Activated naive CD8-positive, alpha-beta T cell treated with anti-CD3 and anti-CD28 coated beads, Interleukin-2, amount 10 ng/mL, durations not matched to agents 7 days and 5 days (primary cell): ENCODE data around the gene TSPAN1. TPM values are rescaled to one million over a fixed set of nuclear protein-coding genes. Genes with fewer than 3 reads are reported as not detected.

Experiments used
- ATAC-seq: fragments of 150-1000 bp; cut with Tn5 transposase; one replicate; pipeline ENCODE4 v1.10.0; 2021; ENCODE audit warnings: low read depth, moderate library complexity
- POLR2A ChIA-PET: fragments of 350-600 bp; sonication (Branson Sonifier 250); formaldehyde crosslinking; loops from one replicate; lab custom pipeline; 2021; ENCODE audit warnings: antibody characterized with exemption; lab: Charles Lee
- DNase-seq: peaks from one replicate; pipeline ENCODE4 v3.0.0; 2021
- H3K27ac Mint-ChIP-seq: one replicate; pipeline ENCODE4 v1.8.0; 2022; ENCODE audit warnings: mild to moderate bottlenecking, mixed read lengths
- H3K27me3 Mint-ChIP-seq: one replicate; pipeline ENCODE4 v1.8.0; 2022; ENCODE audit warnings: mild to moderate bottlenecking, moderate library complexity, mixed read lengths
- H3K36me3 Mint-ChIP-seq: one replicate; pipeline ENCODE4 v1.8.0; 2021; ENCODE audit warnings: mild to moderate bottlenecking, mixed read lengths
- H3K4me1 Mint-ChIP-seq: one replicate; pipeline ENCODE4 v1.8.0; 2021; ENCODE audit warnings: mixed read lengths
- H3K4me3 Mint-ChIP-seq: one replicate; pipeline ENCODE4 v1.8.0; 2022; ENCODE audit warnings: mild to moderate bottlenecking, moderate library complexity, mixed read lengths
- H3K9me3 Mint-ChIP-seq: one replicate; pipeline ENCODE4 v1.8.0; 2021; ENCODE audit warnings: mixed read lengths
- total RNA-seq, 2 experiments: library from RNA; stranded (reverse); gene quantifications; one replicate each; pipeline ENCODE4 v1.2.3, GENCODE V29; 2021

Gene TSPAN1
- total RNA-seq, 2 experiments from 2014 or later = not detected

GRCh38 chr1:46199233-46199749, 24.4 kb downstream of the TSPAN1 start:
- Mint-ChIP-seq H3K4me3 (peak overlapping the region; percentile 86), H3K9me3 (no peaks in the 10 kb centered on the region), H3K36me3 (peaks cover 4% of the 10 kb centered on the region), H3K27me3 (no peaks in the 10 kb centered on the region), H3K27ac (peak overlapping the region; percentile 55), H3K4me1 (peaks cover 14% of the 10 kb centered on the region)
- ATAC-seq (no peak), DNase-seq (no peak)
- POLR2A ChIA-PET = interaction anchor here (0.6 to 2.5 kb wide), 6 partner anchors 24 to 175 kb away, joined by 3 to 9 read pairs (median 5); partner anchors contain the start of gene RAD54L

GRCh38 chr1:46203738-46204405, 29.0 kb downstream of the TSPAN1 start:
- Mint-ChIP-seq H3K9me3 (no peaks in the 10 kb centered on the region), H3K4me1 (peaks cover 11% of the 10 kb centered on the region), H3K4me3 (peak overlapping the region; percentile 93), H3K36me3 (no peaks in the 10 kb centered on the region), H3K27me3 (no peaks in the 10 kb centered on the region), H3K27ac (no peak overlapping the region)
- POLR2A ChIA-PET = interaction anchor here (1.0 kb wide), 1 partner anchor 43 kb away, joined by 3 read pairs; no protein-coding TSS in a partner anchor
- ATAC-seq = no peak
- DNase-seq = no peak

- no peak for ATAC-seq
Observed at GRCh38 chr1:46204406-46204742, 29.5 kb downstream of the TSPAN1 start.

DNA sequence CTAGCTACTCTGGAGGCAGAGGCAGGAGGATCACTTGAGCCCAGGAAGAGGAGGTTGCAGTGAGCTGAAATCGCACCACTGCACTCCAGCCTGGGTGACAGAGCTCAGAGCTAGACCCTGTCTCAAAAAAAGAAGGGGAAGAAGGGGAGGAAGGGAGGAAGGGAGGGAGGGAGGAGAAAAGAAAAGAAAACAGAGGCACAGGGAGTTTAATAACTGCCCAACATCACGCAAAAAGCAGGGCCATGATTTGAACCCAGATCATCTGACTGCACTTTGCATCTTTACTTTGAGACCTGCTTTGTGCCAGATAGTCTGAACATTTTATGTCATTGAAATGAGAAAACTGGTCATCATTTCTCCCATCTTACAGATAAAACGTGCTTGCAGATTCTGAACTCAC, 30.3 kb downstream of the TSPAN1 start:
- no peak for ATAC-seq
- no peaks in the 10 kb centered on the region for H3K36me3 Mint-ChIP-seq
- H3K4me1 Mint-ChIP-seq = peaks cover 11% of the 10 kb centered on the region
- POLR2A ChIA-PET = no interaction called here
- DNase-seq = no peak
- H3K27ac Mint-ChIP-seq = no peak overlapping the region
- no peaks in the 10 kb centered on the region for H3K27me3 Mint-ChIP-seq
- H3K9me3 Mint-ChIP-seq = no peaks in the 10 kb centered on the region
- H3K4me3 Mint-ChIP-seq = no peak overlapping the region

More at GRCh38 chr1:46204406-46204742, 29.5 kb downstream of the TSPAN1 start:
- DNase-seq = no peak
- H3K36me3 Mint-ChIP-seq = no peaks in the 10 kb centered on the region
- no peaks in the 10 kb centered on the region for H3K9me3 Mint-ChIP-seq
- H3K27ac Mint-ChIP-seq = no peak overlapping the region
- no peaks in the 10 kb centered on the region for H3K27me3 Mint-ChIP-seq
- POLR2A ChIA-PET = no interaction called here
- peaks cover 11% of the 10 kb centered on the region for H3K4me1 Mint-ChIP-seq
- no peak overlapping the region for H3K4me3 Mint-ChIP-seq

GRCh38 chr1:46205791-46206190, 30.9 kb downstream of the TSPAN1 start:
- H3K4me3 Mint-ChIP-seq = no peak overlapping the region
- H3K36me3 Mint-ChIP-seq = no peaks in the 10 kb centered on the region
- DNase-seq = no peak
- no peak for ATAC-seq
- no peaks in the 10 kb centered on the region for H3K27me3 Mint-ChIP-seq
- H3K27ac Mint-ChIP-seq = no peak overlapping the region
- POLR2A ChIA-PET = no interaction called here
- peaks cover 11% of the 10 kb centered on the region for H3K4me1 Mint-ChIP-seq
- H3K9me3 Mint-ChIP-seq = no peaks in the 10 kb centered on the region

DNA sequence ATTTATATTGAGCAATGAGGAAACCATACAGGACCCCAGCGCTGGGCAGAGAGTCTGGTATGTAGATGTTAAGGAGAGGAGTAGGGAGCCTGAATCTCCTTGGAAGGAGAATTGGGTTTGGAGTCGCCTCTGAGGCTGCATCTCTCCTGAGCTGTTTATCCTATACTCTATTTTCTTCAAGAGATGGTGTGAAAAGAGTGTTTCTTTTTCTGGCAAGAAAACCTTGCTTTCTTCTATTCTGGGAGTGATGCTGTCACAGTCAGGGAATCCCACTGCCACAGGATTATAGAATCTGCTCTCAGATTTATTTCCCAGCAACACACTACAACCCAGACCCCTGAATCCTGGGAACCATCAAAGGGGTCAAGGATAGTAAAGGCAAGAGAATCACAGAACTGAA, 31.5 kb downstream of the TSPAN1 start:
- no peaks in the 10 kb centered on the region for H3K9me3 Mint-ChIP-seq
- POLR2A ChIA-PET = no interaction called here
- no peak overlapping the region for H3K4me3 Mint-ChIP-seq
- peaks cover 11% of the 10 kb centered on the region for H3K4me1 Mint-ChIP-seq
- H3K36me3 Mint-ChIP-seq = no peaks in the 10 kb centered on the region
- no peaks in the 10 kb centered on the region for H3K27me3 Mint-ChIP-seq
- no peak for ATAC-seq
- no peak for DNase-seq
- H3K27ac Mint-ChIP-seq = no peak overlapping the region

DNA sequence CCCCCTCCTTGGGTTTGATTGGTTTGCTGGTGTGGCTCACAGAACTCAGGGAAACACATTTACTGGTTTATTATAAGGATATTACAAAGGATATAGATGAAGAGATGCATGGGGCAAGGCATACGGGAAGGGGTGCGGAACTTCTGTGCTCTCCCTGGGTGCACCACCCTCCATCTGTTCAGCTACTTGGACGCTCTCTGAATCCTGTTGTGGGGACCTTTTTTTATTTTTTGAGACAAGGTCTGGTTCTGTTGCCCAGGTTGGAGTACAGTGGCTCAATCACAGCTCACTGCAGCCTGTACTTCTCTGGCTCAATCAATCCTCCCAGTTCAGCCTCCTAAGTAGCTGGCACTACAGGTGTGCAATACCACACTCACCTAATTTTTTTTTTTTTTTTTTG, 35.7 kb downstream of the TSPAN1 start:
- H3K4me3 Mint-ChIP-seq = no peak overlapping the region
- H3K9me3 Mint-ChIP-seq = no peaks in the 10 kb centered on the region
- H3K4me1 Mint-ChIP-seq = peaks cover 6% of the 10 kb centered on the region
- ATAC-seq (no peak), DNase-seq (no peak)
- no peak overlapping the region for H3K27ac Mint-ChIP-seq
- POLR2A ChIA-PET = no interaction called here
- H3K27me3 Mint-ChIP-seq = no peaks in the 10 kb centered on the region
- H3K36me3 Mint-ChIP-seq = no peaks in the 10 kb centered on the region

DNA sequence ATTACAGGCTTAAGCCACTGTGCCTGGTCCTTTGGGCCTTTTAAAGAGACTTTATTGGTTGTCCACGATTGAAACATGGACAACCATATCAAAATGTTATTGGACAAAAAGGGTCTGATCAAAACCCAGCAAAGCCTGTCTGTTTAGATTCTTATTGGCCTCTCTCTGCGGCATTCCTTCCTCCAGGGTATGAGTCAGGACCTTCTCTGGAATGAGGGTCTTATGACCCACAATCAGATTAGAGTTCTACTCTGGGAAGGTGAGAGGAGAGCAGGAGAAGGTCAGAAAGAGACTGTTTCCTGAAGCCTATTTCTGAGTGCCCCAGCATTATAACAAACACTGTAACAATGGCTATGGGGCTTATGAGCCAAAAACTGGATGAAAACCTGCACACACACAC, 36.2 kb downstream of the TSPAN1 start:
- H3K4me3 Mint-ChIP-seq = no peak overlapping the region
- no peak overlapping the region for H3K27ac Mint-ChIP-seq
- peaks cover 6% of the 10 kb centered on the region for H3K4me1 Mint-ChIP-seq
- DNase-seq = no peak
- no peak for ATAC-seq
- no peaks in the 10 kb centered on the region for H3K27me3 Mint-ChIP-seq
- H3K36me3 Mint-ChIP-seq = no peaks in the 10 kb centered on the region
- POLR2A ChIA-PET = no interaction called here
- no peaks in the 10 kb centered on the region for H3K9me3 Mint-ChIP-seq

- no peaks in the 10 kb centered on the region for H3K4me1 Mint-ChIP-seq
- ATAC-seq (no peak), DNase-seq (no peak)
- H3K27ac Mint-ChIP-seq = no peak overlapping the region
- H3K36me3 Mint-ChIP-seq = no peaks in the 10 kb centered on the region
- POLR2A ChIA-PET = no interaction called here
- H3K27me3 Mint-ChIP-seq = no peaks in the 10 kb centered on the region
- no peak overlapping the region for H3K4me3 Mint-ChIP-seq
- no peaks in the 10 kb centered on the region for H3K9me3 Mint-ChIP-seq
Observed at GRCh38 chr1:46215504-46215903, 40.6 kb downstream of the TSPAN1 start.

- POLR2A ChIA-PET = no interaction called here
- ATAC-seq = no peak
Observed at GRCh38 chr1:46218443-46218842, 43.6 kb downstream of the TSPAN1 start.

DNA sequence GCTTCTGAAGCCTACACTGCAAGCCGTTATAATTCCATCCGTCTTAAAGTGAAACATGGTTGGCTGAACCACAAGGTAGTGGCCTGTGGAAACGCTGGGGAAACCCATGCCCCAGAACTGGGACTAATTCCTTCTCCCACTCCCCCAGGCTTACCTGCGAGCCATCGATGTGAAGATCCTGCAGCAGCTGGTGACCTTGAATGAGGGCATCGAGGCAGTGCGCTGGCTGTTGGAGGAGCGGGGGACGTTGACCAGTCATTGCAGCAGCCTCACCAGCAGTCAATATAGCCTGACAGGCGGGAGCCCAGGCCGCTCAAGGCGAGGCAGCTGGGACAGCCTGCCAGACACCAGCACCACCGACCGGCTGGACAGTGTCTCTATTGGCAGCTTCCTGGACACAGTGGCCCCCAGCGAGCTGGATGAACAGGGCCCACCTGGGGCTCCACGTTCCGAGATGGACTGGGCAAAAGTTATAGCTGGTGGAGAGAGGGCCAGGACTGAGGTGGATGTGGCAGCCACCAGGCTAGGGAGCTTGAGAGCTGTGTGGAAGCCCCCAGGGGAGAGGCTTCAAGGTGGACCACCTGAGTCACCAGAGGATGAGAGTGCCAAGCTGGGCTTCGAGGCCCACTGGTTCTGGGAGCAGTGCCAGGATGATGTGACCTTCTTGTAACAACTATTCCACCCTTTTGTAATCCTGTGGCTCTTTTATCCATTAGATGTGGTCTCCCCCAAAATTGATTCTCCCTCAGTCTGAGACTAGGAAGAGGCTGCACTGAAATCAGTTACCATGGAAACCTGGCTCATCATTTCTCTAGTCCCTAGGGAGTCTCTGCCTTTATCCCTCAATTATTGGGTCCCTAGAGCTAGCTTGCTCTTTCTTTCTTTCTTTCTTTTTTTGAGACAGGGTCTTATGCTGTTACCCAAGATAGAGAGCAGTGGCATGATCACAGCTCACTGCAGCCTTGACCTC, 44.9 kb downstream of the TSPAN1 start:
- Mint-ChIP-seq H3K36me3 (no peaks in the 10 kb centered on the region), H3K27me3 (peaks cover 2% of the 10 kb centered on the region), H3K9me3 (no peaks in the 10 kb centered on the region), H3K27ac (no peak overlapping the region), H3K4me1 (peaks cover 2% of the 10 kb centered on the region), H3K4me3 (no peak overlapping the region)
- POLR2A ChIA-PET = interaction anchor here (0.5 kb wide), 1 partner anchor 92 kb away, joined by 5 read pairs; no protein-coding TSS in a partner anchor
- DNase-seq = no peak
- ATAC-seq = no peak

More at GRCh38 chr1:46218443-46218842, 43.6 kb downstream of the TSPAN1 start:
- H3K9me3 Mint-ChIP-seq = no peaks in the 10 kb centered on the region
- H3K27me3 Mint-ChIP-seq = peaks cover 2% of the 10 kb centered on the region
- H3K36me3 Mint-ChIP-seq = no peaks in the 10 kb centered on the region
- no peak for DNase-seq
- no peak overlapping the region for H3K27ac Mint-ChIP-seq
- H3K4me3 Mint-ChIP-seq = no peak overlapping the region
- no peaks in the 10 kb centered on the region for H3K4me1 Mint-ChIP-seq

- POLR2A ChIA-PET = no interaction called here
- Mint-ChIP-seq H3K4me1 (peaks cover 2% of the 10 kb centered on the region), H3K4me3 (no peak overlapping the region), H3K36me3 (no peaks in the 10 kb centered on the region), H3K9me3 (no peaks in the 10 kb centered on the region), H3K27ac (no peak overlapping the region), H3K27me3 (peaks cover 2% of the 10 kb centered on the region)
- DNase-seq (no peak), ATAC-seq (no peak)
Observed at GRCh38 chr1:46220808-46221207, 45.9 kb downstream of the TSPAN1 start.

DNA sequence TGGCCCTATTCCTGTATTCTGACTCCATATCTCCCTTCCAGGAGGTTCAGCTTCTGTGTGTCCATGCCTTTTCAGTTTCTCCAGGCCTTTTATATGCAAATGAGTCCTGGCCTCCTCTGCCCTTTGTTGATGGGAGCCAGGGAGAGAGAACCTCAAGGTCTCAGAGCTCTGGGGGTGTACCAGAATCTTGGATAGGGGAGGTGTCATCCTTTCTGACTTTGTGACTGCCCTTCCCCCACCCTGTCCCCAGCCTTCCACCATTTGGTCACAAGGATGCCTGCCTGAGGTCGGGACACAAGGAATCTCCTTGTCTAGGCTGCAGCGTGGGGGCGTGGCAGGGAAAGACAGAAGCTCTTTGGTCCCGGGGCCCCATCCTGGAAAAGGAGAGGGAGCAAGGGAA, 46.9 kb downstream of the TSPAN1 start:
- no peak overlapping the region for H3K4me3 Mint-ChIP-seq
- peaks cover 2% of the 10 kb centered on the region for H3K4me1 Mint-ChIP-seq
- DNase-seq (no peak), ATAC-seq (no peak)
- POLR2A ChIA-PET = no interaction called here
- no peaks in the 10 kb centered on the region for H3K9me3 Mint-ChIP-seq
- peaks cover 2% of the 10 kb centered on the region for H3K27me3 Mint-ChIP-seq
- no peak overlapping the region for H3K27ac Mint-ChIP-seq
- no peaks in the 10 kb centered on the region for H3K36me3 Mint-ChIP-seq
